Superior temporal gyrus (tissue), 1 donor: ENCODE data around the gene RARA.
"Not testable (repeated sequence)": the region's sequence is repeated elsewhere in the genome, so short reads cannot be mapped to it uniquely, and the experiment has no call there.

Experiments
- DNase-seq: peaks from one replicate; pipeline ENCODE4 v3.0.0-alpha.2; 2016; ENCODE audit errors: extremely low spot score

Gene RARA

GRCh38 chr17:40356990-40357881 lies 48.3 kb downstream of the RARA start:
- no peak for DNase-seq

GRCh38 chr17:40358323-40359038 lies 49.5 kb downstream of the RARA start:
- DNase-seq, result peak; percentile 97

GRCh38 chr17:40360091-40360490 lies 51.1 kb downstream of the RARA start:
- DNase-seq, result no peak

- no peak for DNase-seq
Measured at GRCh38 chr17:40361063-40361924, 52.3 kb downstream of the RARA start.

DNA sequence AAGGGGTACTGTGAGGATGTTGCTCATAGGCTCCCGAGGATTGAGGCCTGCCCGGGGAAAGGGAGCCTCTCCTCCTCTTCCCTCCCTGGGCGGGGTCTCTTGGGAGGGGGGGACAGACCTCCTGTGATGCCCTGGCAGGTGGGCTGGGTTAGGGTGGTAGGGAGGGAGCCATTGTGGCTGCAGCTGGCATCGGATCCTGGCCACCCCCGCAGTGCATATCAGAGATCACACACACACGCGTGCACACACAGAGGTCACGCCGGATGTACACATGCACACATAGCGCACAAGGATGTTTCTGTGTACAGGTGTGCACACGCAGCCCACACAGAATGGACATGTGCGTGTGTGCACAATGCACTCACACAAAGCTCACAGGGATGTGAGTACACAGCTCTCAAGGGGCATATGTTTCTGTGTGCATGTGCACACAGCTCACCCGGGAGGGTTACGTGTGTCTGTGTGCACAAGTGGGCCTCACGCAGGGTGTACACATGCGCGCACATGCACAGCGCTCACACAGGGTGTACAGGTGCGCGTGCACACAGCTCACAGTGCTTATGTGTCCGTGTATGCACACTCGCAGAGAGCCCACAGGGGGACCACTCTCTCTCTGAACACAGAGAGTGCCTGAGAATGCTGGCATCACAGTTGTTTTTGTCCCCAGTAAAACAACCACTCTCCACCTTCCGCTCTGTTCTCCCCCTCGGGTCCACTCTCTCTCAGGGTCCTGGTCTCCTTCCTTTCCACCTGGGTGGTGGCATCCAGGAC lies 53.1 kb downstream of the RARA start:
- no peak for DNase-seq

- no peak for DNase-seq
Measured at GRCh38 chr17:40362696-40363110, 53.7 kb downstream of the RARA start.

DNA sequence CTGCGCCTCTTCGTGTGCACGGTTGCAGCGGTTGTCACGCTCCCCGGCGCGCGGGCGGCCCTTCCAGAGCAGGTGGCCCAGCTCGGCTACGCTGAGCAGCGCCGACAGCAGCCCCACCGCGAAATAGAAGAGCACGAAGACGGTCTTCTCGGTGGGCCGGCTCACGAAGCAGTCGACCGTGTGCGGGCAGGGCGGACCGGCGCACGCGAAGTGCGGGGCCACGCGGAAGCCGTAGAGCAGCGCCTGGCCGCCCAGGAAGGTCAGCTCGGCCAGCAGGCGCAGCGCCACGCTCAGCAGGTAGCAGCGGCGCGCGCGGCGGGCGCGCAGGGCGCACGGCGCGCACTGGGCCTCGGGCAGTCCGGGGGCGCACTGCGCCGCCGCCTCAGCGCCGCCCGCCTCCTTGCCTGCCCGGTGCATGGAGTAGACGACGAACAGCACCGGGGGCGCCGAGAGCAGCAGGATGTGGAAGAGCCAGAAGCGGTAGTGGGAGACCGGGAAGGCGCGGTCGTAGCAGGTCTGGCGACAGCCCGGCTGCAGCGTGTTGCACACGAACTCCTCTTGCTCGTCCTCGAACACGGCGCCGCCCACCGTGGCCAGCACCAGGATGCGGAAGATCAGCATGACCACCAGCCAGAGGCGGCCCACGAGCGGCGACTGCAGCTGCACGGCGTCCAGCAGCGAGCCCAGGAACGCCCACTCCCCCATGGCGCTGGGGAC lies 54.3 kb downstream of the RARA start:
- no peak for DNase-seq

DNA sequence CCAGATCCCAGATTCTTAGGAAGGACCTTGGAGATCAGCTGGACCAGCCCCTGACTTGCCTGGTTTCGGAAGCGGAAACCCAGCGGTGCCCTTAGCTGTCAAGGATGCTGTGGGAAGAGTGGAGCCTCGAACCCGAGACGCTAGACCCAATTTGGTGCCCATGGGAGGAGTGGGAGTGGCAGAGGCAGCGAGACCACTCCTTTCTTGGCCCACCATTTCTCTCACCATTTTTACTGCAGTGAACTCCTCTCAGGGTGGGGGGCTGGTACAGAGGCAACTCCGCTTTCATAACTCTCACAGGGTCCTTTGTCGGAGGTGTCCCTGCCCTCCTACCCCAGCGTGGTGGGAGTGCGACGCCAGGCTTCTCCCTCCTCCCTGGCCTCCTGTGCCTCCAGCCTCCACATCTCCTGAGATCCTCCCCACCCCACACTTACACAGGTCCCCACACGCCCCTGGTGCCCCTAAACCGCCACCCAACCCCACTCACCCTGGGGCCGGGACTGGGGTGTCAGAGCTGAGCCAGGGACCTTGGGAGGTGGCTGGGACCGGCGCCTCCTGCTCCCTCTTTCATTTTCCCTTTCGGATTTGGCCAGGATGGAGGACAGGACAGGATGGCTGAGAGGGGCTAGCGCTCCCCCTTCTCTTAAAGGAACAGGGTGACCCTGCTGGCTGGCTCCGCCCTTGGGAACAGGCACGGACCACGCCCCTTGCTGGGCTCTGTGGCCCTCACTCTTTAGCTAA lies 55.3 kb downstream of the RARA start, which contains the start of gene GJD3:
Gene GJD3, minus strand, starts transcription at position 617 of the 741 bp plus-strand sequence. CDS start 922 bp downstream, outside the sequence.
- DNase-seq, result no peak

DNA sequence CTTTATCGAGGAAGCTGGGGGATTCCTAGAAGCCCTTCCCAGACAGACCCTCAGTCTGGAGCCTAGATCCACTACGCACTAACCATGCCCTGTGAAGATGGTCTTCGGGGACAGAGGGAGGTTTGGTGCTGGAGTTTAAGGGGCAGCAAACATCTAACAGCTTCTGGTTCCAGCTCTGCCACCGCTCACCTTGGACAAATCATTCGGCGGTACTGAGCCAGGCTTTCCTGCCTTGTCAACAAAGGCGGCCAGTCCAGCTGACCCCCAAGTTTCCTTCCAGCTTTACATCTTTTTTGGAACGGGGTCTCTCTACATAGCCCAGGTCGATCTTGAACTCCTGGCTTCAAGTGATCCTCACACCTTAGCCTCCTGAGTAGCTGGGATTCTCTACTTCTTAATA lies 55.9 kb downstream of the RARA start:
- no peak for DNase-seq

DNA sequence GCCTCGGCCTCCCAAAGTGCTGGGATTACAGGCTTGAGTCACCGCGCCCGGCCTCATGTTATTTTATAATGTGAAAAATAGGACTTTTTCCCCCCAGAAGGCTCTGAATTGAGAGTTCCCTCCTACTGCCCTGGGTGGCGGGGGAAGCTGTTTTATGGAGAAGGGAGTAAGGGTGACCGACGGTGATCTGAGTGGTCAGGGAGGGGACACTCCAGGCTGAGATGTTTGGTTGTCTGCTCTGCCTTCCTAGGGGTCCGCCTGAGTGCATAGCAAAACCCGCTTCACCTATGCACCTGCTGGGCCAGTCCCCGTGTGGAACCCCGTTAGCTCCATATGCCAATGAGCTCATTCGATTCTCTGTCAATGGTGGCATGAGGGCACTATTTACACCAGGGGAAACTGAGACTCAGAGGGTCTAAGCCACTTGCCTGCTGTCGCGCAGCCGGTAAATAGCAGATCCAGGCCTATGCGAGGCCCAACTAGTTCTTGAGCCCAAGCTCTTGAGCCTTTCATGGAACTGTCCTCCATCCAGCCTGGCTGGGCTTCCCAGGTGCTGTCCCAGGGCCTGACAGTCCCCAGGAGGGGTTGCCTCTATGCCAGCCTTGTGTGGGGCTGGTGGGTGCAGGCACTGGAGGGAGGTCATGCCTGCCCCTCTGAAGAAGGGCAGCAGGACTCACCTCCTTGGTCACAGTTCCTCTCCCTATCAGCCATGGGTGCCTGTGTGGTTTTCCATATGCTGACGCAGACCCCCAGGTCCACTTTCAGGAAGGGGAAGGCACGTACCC lies 57.3 kb downstream of the RARA start:
- DNase-seq, result no peak

GRCh38 chr17:40366861-40367518 lies 58.0 kb downstream of the RARA start:
- DNase-seq, result no peak

GRCh38 chr17:40367728-40368127 lies 58.7 kb downstream of the RARA start:
- DNase-seq, result not testable (repeated sequence)

GRCh38 chr17:40369923-40370322 lies 60.9 kb downstream of the RARA start:
- DNase-seq, result no peak

GRCh38 chr17:40371261-40371929 lies 62.4 kb downstream of the RARA start:
- DNase-seq, result no peak

- no peak for DNase-seq
Measured at GRCh38 chr17:40372031-40372430, 63.1 kb downstream of the RARA start.

GRCh38 chr17:40372644-40373043 lies 63.7 kb downstream of the RARA start:
- not testable (repeated sequence) for DNase-seq

DNA sequence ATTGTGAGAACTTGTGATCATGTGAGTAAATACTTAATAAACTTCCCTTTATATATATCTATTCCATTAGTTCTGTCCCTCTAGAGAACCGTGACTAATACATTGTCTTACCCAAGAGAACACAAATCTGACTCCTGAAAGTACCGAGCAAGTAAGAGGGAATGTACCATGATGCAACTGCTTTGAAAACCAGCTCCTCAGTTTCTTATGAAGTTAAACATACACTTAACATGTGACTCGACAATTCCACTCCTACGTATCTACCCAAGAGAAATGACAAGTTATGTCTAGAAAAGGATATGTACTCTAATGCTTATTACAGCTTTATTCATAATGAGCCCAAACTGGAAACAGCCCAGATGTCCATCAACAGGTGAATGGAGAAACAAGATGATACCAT lies 64.3 kb downstream of the RARA start:
- no peak for DNase-seq

GRCh38 chr17:40373999-40374398 lies 65.0 kb downstream of the RARA start:
- DNase-seq, result no peak
